H1 (cell line): ENCODE data around the gene RALA. TPM values are rescaled to one million over a fixed set of nuclear protein-coding genes. Genes with fewer than 3 reads are reported as not detected.

Experiments
- SP2 ChIP-seq: IDR thresholded peaks from 2 replicates; pipeline ENCODE4 v1.6.1; 2012; ENCODE audit warnings: mild to moderate bottlenecking, low read length, inconsistent platforms
- YY1 ChIP-seq: IDR thresholded peaks from 2 replicates; pipeline ENCODE4 v1.6.1; 2011; ENCODE audit warnings: low read depth, mild to moderate bottlenecking, low read length
- polyA plus RNA-seq, 7 experiments: library from polyadenylated mRNA; depleted of rRNA in 3 of 7; stranded (reverse) in 5 of 7; unstranded in 2 of 7; fragments of >200 nt in 5 of 7; fragments of 200-250 nt in 2 of 7; gene quantifications; 1 replicate in 5 of 7; 2 replicates in 1 of 7; 4 replicates in 1 of 7; pipeline versions ENCODE4 v1.2.1 to v1.2.3, GENCODE V29; 2011 to 2013; ENCODE audit warnings: missing spikeins in 2 of 7, mixed read lengths in 2 of 7
- total RNA-seq: library from RNA; stranded (reverse); fragmentation: NEBNext Ultra II Directional; extraction: Animal tissue kit (Norgen Biotek cat#: 25700); gene quantifications from 2 replicates; pipeline ENCODE4 v1.2.1, GENCODE V29; 2021
- TF ChIP-seq, protein P1 (sequence below): IDR thresholded peaks from 2 replicates; pipeline ENCODE4 v1.6.1; 2012; ENCODE audit warnings: inconsistent platforms

The RALA gene
- total and polyA plus RNA-seq, 2 of the 8 experiments (the other 6 are each of a cell fraction or from before 2014, with no cell fraction given) = 24.1 to 72.8 TPM

DNA sequence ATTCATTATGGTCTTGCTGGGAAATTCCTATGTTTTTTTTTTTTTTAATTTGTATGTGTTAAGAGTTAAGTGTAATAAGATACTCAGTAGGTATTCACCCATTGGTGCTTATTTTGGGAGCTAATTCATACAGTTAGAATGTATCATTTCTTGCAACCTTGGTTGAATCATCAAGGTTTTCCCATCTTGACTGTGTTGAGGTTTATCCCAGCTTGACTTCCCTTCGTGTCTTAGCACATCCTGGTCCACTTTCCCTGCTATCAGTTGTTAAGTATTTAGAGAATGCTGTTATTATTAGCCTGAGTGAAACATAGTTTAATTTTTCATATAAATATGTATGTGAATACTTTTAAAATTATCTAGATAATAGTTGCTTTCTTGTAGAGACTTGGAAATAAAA is 20.8 kb downstream of the RALA start (continued):
- TF ChIP-seq, protein P1, sequence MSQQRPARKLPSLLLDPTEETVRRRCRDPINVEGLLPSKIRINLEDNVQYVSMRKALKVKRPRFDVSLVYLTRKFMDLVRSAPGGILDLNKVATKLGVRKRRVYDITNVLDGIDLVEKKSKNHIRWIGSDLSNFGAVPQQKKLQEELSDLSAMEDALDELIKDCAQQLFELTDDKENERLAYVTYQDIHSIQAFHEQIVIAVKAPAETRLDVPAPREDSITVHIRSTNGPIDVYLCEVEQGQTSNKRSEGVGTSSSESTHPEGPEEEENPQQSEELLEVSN = no peak
- TF ChIP-seq SP2 = no peak
- TF ChIP-seq YY1 = no peak
